T-cell (primary cell): ENCODE data around the gene MED1. TPM values are rescaled to one million over a fixed set of nuclear protein-coding genes. Genes with fewer than 3 reads are reported as not detected.
A peak's percentile ranks its signal among the peaks of the same experiment; 100 is the strongest.
"Not testable (repeated sequence)": the region's sequence is repeated elsewhere in the genome, so short reads cannot be mapped to it uniquely, and the experiment has no call there.

ENCODE experiments used
- ATAC-seq, 4 experiments: fragments of 200-7000 bp in 3 of 4; fragments of 150-1000 bp in 1 of 4; cut with Tn5 transposase; replicated peaks in 1 of 4; 1 replicate in 3 of 4; 2 replicates in 1 of 4; pipeline ENCODE4 v1.10.0; 2021; ENCODE audit warnings: moderate library complexity in 3 of 4, mild to moderate bottlenecking in 2 of 4, moderate number of reproducible peaks in 1 of 4
- CTCF ChIA-PET, 2 donors: fragments of 300-600 bp; sonication (Branson Sonifier 250); formaldehyde crosslinking; loops; one replicate each; lab custom pipeline; 2022; ENCODE audit warnings: antibody characterized with exemption in 2 of 2; lab: Charles Lee
- POLR2A ChIA-PET, 2 donors: fragments of 300-600 bp; sonication (Branson Sonifier 250); formaldehyde crosslinking; loops; one replicate each; lab custom pipeline; 2022; ENCODE audit warnings: antibody characterized with exemption in 2 of 2; lab: Charles Lee
- DNase-seq, 35 experiments: peaks; one replicate each; pipeline versions ENCODE4 v3.0.0 to v3.0.0-alpha.2; 2013 to 2023
- H3K27ac ChIP-seq: one replicate; pipeline ENCODE4 v1.5.1; 2013; ENCODE audit warnings: low read length
- H3K27me3 ChIP-seq, 2 experiments: replicated peaks in 1 of 2; 1 replicate in 1 of 2; 2 replicates in 1 of 2; pipeline versions ENCODE4 v1.6.1 to v1.7.0; 2013; ENCODE audit warnings: low read length in 1 of 2, mixed read lengths in 1 of 2; ENCODE audit not compliant: control insufficient read depth in 2 of 2, insufficient read depth in 2 of 2; ENCODE audit errors: extremely low read depth in 1 of 2
- H3K36me3 ChIP-seq, 2 donors: 1 replicate in 1 of 2; 2 replicates in 1 of 2; pipeline versions ENCODE4 v1.6.1 to v1.7.0; 2013; ENCODE audit warnings: low read length in 1 of 2; ENCODE audit not compliant: control insufficient read depth in 2 of 2, insufficient read depth in 1 of 2; ENCODE audit errors: extremely low read depth in 1 of 2
- H3K4me1 ChIP-seq, 2 experiments: 1 replicate in 1 of 2; 2 replicates in 1 of 2; pipeline versions ENCODE4 v1.6.1 to v1.7.0; 2013; ENCODE audit warnings: low read length in 2 of 2, mixed read lengths in 1 of 2; ENCODE audit not compliant: insufficient read depth in 2 of 2, control insufficient read depth in 1 of 2; ENCODE audit errors: extremely low read depth in 1 of 2
- H3K4me3 ChIP-seq, 2 donors: 1 replicate in 1 of 2; 2 replicates in 1 of 2; pipeline versions ENCODE4 v1.5.1 to v1.7.0; 2013; ENCODE audit warnings: mild to moderate bottlenecking in 2 of 2, low read length in 1 of 2, moderate library complexity in 1 of 2; ENCODE audit not compliant: control insufficient read depth in 1 of 2; ENCODE audit errors: extremely low read depth in 1 of 2
- H3K9me3 ChIP-seq: 2 replicates; pipeline ENCODE4 v1.7.0; 2013
- H3K27ac Mint-ChIP-seq, 2 donors: one replicate each; pipeline ENCODE4 v1.8.0; 2020 to 2021; ENCODE audit warnings: mild to moderate bottlenecking in 2 of 2, mixed read lengths in 2 of 2
- H3K27me3 Mint-ChIP-seq, 2 donors: one replicate each; pipeline ENCODE4 v1.8.0; 2021 to 2022; ENCODE audit warnings: mixed read lengths in 2 of 2
- H3K36me3 Mint-ChIP-seq: one replicate; pipeline ENCODE4 v1.8.0; 2021; ENCODE audit warnings: mixed read lengths
- H3K4me1 Mint-ChIP-seq, 3 donors: one replicate each; pipeline ENCODE4 v1.8.0; 2020 to 2022; ENCODE audit warnings: mixed read lengths in 3 of 3, mild to moderate bottlenecking in 1 of 3
- H3K4me3 Mint-ChIP-seq, 3 donors: one replicate each; pipeline ENCODE4 v1.8.0; 2020 to 2022; ENCODE audit warnings: mild to moderate bottlenecking in 3 of 3, mixed read lengths in 3 of 3, moderate library complexity in 3 of 3
- H3K9me3 Mint-ChIP-seq, 3 donors: one replicate each; pipeline ENCODE4 v1.8.0; 2020 to 2022; ENCODE audit warnings: mixed read lengths in 3 of 3
- WGBS: methylation state at CpG from one replicate; pipeline ENCODE4 v1.1.5; 2013; ENCODE audit warnings: missing lambda C conversion rate; ENCODE audit not compliant: insufficient coverage; 5-methylcytosine and 5-hydroxymethylcytosine counted together
- total RNA-seq, 35 experiments: library from RNA in 6 of 35; stranded (reverse) in 6 of 35; fragments of 120-200 nt in 1 of 35; gene quantifications; one replicate each; pipeline versions ENCODE4 v1.2.1 to v1.2.4 and lab custom pipeline; 2013 to 2026

Gene MED1
- total RNA-seq, 5 donors from 2014 or later (not counting 1 experiment from before 2014, with no cell fraction given), result 41.4 to 55.6 (median 52.6) TPM

DNA sequence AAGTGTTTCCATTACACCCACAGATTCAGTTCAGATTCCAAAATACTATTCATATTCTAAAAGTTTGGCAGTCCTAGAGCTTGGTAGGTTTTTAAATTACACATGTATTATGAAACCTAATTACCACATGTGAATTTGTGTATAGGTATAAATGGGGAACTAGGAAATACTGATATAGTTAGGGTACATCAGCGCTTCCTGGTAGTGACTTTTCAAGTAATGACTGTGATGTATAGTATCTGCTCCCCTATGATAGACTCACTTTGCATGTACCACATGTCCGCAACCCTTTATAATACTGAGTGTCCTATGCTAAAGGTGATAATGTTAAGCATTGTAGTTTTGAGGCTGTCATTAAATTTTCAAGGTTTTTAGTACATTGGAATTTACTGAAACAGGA lies 33.1 kb upstream of the MED1 start:
- CTCF ChIA-PET, result interaction anchor here in 1 of 2 donors (0.5 to 0.7 kb wide), 2 partner anchors 10 to 497 kb away, joined by 3 to 4 read pairs; partner anchors contain the start of gene PSMD3
- Histone ChIP-seq H3K36me3 (peaks cover 0 to 24% of the 10 kb centered on the region in 2 donors), H3K27me3 (no peaks in the 10 kb centered on the region), H3K4me1 (no peaks in the 10 kb centered on the region), H3K4me3 (no peak overlapping the region), H3K9me3 (no peaks in the 10 kb centered on the region), H3K27ac (no peak overlapping the region)
- H3K27ac Mint-ChIP-seq, result no peak overlapping the region
- H3K4me3 Mint-ChIP-seq, result no peak overlapping the region
- H3K4me1 Mint-ChIP-seq, result peaks cover 6 to 13% (median 9%) of the 10 kb centered on the region in 3 donors
- no peak for ATAC-seq
- H3K27me3 Mint-ChIP-seq, result no peaks in the 10 kb centered on the region
- no peak for DNase-seq
- POLR2A ChIA-PET, result no interaction called here
- no CpG with 5 or more reads among the region's 2 CpGs for WGBS
- H3K36me3 Mint-ChIP-seq, result peaks cover 7% of the 10 kb centered on the region
- H3K9me3 Mint-ChIP-seq, result no peaks in the 10 kb centered on the region

GRCh38 chr17:39483506-39483905 lies 32.4 kb upstream of the MED1 start:
- no CpG with 5 or more reads among the region's 6 CpGs for WGBS
- ChIA-PET POLR2A (no interaction called here), CTCF (interaction anchor here in 1 of 2 donors (0.5 kb wide), 1 partner anchor 497 kb away, joined by 4 read pairs; the partner anchor contains the start of gene PSMD3)
- Mint-ChIP-seq H3K4me3 (no peak overlapping the region), H3K9me3 (no peaks in the 10 kb centered on the region), H3K27me3 (no peaks in the 10 kb centered on the region), H3K4me1 (peaks cover 6 to 13% (median 9%) of the 10 kb centered on the region in 3 donors), H3K27ac (no peak overlapping the region), H3K36me3 (peaks cover 7% of the 10 kb centered on the region)
- Histone ChIP-seq H3K9me3 (no peaks in the 10 kb centered on the region), H3K4me1 (no peaks in the 10 kb centered on the region), H3K4me3 (no peak overlapping the region), H3K27me3 (no peaks in the 10 kb centered on the region), H3K27ac (no peak overlapping the region), H3K36me3 (peaks cover under 1 to 21% of the 10 kb centered on the region in 2 donors)
- ATAC-seq, result no peak
- DNase-seq, result no peak

GRCh38 chr17:39479631-39480030 lies 28.6 kb upstream of the MED1 start:
- H3K4me1 Mint-ChIP-seq, H3K9me3 ChIP-seq, H3K4me3 Mint-ChIP-seq, H3K9me3 Mint-ChIP-seq, DNase-seq, H3K27me3 ChIP-seq, H3K36me3 Mint-ChIP-seq, H3K27ac ChIP-seq, H3K27ac Mint-ChIP-seq, ATAC-seq, CTCF ChIA-PET, H3K27me3 Mint-ChIP-seq, H3K4me1 ChIP-seq, H3K4me3 ChIP-seq: not testable (repeated sequence)
- peaks cover 5 to 27% of the 10 kb centered on the region in 2 donors for H3K36me3 ChIP-seq
- WGBS, result 78% methylated on average over 3 of the region's 8 CpGs
- POLR2A ChIA-PET, result interaction anchor here (0.6 to 0.7 kb wide), 2 partner anchors 10 to 20 kb away, joined by 3 to 7 read pairs; no protein-coding TSS in a partner anchor

- H3K36me3 Mint-ChIP-seq, result peaks cover 17% of the 10 kb centered on the region
- POLR2A ChIA-PET, result no interaction called here
- CTCF ChIA-PET, result no interaction called here
Observed at GRCh38 chr17:39473310-39473709, 22.2 kb upstream of the MED1 start.

DNA sequence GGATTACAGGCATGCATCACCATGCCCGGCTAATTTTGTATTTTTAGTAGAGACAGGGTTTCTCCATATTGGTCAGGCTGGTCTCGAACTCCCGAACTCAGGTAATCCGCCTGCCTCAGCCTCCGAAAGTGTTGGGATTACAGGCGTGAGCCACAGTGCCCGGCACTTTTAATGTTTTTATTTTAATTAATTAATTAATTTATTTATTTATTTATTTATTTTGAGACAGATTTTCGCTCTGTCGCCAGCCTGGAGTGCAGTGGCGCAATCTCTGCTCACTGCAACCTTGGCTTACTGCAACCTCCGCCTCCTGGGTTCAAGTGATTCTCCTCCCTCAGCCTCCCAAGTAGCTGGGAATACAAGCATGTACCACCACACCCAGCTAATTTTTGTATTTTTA lies 17.5 kb upstream of the MED1 start:
- H3K4me3 ChIP-seq, H3K4me3 Mint-ChIP-seq, H3K27me3 ChIP-seq, H3K9me3 Mint-ChIP-seq, POLR2A ChIA-PET, CTCF ChIA-PET, H3K27ac Mint-ChIP-seq, H3K27ac ChIP-seq, DNase-seq, H3K9me3 ChIP-seq, H3K27me3 Mint-ChIP-seq, ATAC-seq: not testable (repeated sequence)
- peaks cover 12 to 21% of the 10 kb centered on the region in 2 experiments for H3K4me1 ChIP-seq
- H3K4me1 Mint-ChIP-seq, result peaks cover 25 to 44% (median 44%) of the 10 kb centered on the region in 3 donors
- WGBS, result no CpG with 5 or more reads among the region's 11 CpGs
- peaks cover 5 to 31% of the 10 kb centered on the region in 2 donors for H3K36me3 ChIP-seq
- H3K36me3 Mint-ChIP-seq, result peaks cover 28% of the 10 kb centered on the region

More at GRCh38 chr17:39473310-39473709, 22.2 kb upstream of the MED1 start:
- peaks cover 0 to 14% (median 7%) of the 10 kb centered on the region in 3 donors for H3K4me1 Mint-ChIP-seq
- ATAC-seq (no peak), DNase-seq (no peak)
- H3K4me3 Mint-ChIP-seq, result no peak overlapping the region
- no peaks in the 10 kb centered on the region for H3K27me3 Mint-ChIP-seq
- peaks cover 12 to 41% of the 10 kb centered on the region in 2 donors for H3K36me3 ChIP-seq
- H3K4me3 ChIP-seq, result no peak overlapping the region
- H3K9me3 ChIP-seq, result no peaks in the 10 kb centered on the region
- no peak overlapping the region for H3K27ac ChIP-seq
- 94% methylated on average over 4 of the region's 7 CpGs for WGBS
- no peaks in the 10 kb centered on the region for H3K27me3 ChIP-seq
- no peaks in the 10 kb centered on the region for H3K9me3 Mint-ChIP-seq
- no peaks in the 10 kb centered on the region for H3K4me1 ChIP-seq
- no peak overlapping the region for H3K27ac Mint-ChIP-seq

DNA sequence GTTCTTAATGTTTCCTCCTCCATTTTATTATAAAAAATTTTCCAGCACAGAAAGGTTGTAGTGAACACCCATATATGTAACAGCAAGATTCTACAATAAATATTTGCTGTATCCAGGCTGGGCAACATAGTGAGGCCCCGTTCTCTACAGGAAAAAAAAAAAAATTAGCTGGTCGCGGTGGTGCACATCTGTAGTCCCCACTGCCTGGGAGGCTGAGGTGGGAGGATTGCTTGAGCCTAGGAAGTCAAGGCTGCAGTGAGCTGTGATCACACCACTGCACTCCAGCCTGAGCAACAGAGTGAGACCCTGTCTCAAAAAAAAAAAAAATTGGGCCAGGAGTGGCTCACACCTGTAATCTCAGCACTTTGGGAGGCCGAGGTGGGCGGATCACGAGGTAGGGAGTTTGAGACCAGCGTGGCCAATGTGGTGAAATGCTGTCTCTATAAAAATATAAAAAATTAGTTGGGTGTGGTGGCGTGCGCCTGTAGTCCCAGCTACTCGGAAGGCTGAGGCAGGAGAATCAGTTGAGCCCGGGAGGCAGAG lies 13.6 kb upstream of the MED1 start:
- H3K27ac ChIP-seq, H3K36me3 ChIP-seq, H3K9me3 Mint-ChIP-seq, H3K27me3 Mint-ChIP-seq, DNase-seq, ATAC-seq, H3K27me3 ChIP-seq, H3K9me3 ChIP-seq: not testable (repeated sequence)
- Histone ChIP-seq H3K4me3 (peak overlapping the region; percentile 44 to 100), H3K4me1 (peaks cover 17 to 34% of the 10 kb centered on the region in 2 experiments)
- H3K27ac Mint-ChIP-seq, result peak overlapping the region; percentile 39 to 61
- WGBS, result 25% methylated on average over 2 of the region's 11 CpGs
- peaks cover 15% of the 10 kb centered on the region for H3K36me3 Mint-ChIP-seq
- H3K4me3 Mint-ChIP-seq, result peak overlapping the region; percentile 92 to 94 (median 93)
- peaks cover 41 to 58% (median 52%) of the 10 kb centered on the region in 3 donors for H3K4me1 Mint-ChIP-seq
- CTCF ChIA-PET, result interaction anchor here in 1 of 2 donors (0.7 kb wide), 1 partner anchor 906 kb away, joined by 5 read pairs; no protein-coding TSS in a partner anchor
- POLR2A ChIA-PET, result interaction anchor here in 1 of 2 donors (1.0 kb wide), 1 partner anchor 10 kb away, joined by 3 read pairs; no protein-coding TSS in a partner anchor
